Femur (tissue), 1 donor: ENCODE measurements around the gene SMTN.
"Not testable (repeated sequence)": the region's sequence is repeated elsewhere in the genome, so short reads cannot be mapped to it uniquely, and the experiment has no call there.

ENCODE experiments used
- DNase-seq: peaks from one replicate; pipeline ENCODE4 v3.0.0-alpha.2; 2017

The SMTN gene

DNA sequence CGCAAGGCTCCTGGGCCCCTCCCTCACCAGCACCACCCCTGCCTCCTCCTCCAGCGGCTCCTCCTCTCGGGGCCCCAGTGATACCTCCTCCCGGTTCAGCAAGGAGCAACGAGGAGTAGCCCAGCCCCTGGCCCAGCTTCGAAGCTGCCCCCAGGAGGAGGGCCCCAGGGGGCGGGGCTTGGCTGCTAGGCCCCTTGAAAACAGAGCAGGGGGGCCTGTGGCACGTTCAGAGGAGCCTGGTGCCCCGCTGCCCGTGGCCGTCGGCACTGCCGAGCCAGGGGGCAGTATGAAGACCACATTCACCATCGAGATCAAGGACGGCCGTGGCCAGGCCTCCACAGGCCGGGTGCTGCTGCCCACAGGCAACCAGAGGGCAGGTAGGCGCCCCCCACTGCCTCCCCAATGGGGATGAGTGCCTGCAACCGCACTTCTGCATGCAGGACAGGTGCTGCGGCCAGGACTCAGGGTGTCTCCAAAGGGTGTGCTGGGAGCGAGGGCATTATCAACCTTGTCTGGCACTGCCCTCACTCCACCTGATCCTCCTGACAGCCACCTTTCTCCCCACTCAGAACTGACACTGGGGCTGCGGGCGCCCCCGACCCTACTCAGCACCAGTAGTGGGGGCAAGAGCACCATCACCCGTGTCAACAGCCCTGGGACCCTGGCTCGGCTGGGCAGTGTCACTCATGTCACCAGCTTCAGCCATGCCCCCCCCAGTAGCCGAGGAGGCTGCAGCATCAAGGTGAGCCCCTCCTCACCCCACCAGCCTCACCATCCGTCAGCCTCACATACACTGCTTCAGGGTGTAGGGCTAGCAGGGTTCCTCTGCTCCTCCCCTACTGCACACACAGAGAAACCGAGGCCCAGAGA is 10.2 kb downstream of the SMTN start:
- DNase-seq: peak; percentile 34

DNA sequence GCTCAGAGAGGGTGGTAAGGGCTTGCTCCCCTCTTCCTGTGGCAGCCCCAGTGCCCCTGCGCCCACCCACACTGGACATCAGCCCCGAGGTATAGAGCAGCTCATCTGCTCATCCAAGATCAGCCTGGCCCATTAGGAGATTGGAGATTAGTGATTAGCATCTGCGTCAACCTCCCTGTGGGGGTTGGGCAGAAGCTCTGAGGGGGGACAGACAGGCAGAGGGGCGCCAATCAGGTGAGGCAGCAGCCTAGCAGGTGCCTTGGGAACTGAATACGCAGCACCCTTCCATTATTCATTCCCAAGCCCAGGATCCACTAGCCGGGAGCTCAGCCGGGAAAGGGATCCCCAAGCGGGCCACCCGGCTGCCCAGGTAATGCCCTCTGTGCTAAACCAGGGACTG is 11.0 kb downstream of the SMTN start:
- DNase-seq: no peak

DNA sequence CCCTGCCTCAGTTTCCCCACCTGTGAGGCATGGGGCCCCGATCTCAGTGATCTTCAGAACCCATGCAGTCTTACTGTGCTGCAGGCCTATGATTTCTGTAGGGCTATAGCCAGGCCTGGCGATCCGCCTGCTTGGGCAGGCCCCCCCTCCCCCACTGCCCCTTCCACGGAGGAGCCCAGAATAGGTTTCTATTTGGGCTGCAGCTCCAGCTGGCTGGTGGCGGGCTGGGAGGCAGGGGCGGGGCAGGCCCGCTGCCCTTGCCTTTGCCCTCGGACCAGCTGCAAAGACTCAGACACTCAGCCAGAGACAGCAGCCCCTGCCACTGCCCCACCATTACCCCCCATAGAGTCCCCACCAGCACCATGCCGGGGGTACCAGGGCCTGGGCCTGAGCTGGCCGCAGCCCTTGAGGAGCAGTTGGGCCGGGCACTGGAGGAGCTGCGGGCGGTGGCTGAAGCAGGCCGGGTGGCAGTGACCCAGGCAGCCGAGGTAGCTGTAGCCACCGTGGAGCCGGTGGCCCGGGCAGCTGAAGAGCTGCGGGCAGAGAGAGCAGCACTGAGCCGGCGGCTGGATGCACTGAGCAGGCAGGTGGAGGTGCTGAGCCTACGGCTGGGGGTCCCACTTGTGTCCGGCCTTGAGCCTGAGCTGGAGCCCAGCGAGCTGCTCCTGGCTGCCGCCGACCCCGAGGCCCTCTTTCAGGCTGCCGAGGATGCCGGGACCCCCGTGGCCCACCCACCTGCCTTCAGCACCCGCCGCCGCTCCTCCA is 12.2 kb downstream of the SMTN start:
- peak; percentile 80 for DNase-seq

DNA sequence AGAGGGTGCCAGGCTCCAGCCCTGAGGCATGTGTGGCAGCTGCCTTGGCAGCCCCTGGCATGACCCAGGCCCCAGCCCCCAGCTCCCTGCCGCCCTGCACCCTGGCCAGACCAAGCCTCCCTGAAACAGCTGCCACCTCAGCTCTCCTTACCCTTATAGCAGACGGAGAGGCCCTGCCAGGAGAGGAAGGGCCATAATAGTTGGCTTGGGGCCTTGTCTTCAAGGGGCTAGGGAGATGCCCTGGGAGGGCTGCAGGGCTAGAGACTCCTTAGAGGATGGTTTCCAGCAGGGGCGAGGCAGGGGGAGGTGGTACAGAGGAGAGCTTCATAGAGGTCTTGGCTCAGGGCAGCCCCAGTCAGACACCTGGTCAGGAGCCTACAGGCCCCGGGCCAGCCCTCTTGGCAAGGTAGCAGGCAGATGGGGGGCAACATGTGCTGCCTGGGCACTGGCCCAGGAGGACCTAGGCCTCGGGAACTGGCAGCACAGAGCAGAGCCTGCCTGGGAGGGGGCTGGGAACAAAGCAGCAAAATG is 13.0 kb downstream of the SMTN start:
- DNase-seq: peak; percentile 65

DNA sequence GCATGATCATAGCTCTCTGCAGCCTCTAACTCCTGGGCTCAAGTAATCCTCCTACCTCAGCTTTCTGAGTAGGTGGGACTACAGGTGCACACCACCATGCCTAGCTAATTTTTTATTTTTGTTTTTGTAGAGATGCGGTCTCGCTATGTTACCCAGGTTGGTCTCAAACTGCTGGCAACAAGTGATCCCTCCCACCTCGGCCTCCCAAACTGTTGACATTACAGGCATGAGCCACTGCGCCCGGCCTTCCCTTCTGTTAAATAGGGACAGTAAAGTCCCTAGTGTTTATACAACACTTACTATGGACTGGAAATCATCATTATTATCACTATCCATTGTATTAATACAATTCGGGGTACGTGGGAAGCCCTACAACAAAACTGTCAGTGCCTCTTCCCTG is 13.6 kb downstream of the SMTN start:
- DNase-seq: no peak

DNA sequence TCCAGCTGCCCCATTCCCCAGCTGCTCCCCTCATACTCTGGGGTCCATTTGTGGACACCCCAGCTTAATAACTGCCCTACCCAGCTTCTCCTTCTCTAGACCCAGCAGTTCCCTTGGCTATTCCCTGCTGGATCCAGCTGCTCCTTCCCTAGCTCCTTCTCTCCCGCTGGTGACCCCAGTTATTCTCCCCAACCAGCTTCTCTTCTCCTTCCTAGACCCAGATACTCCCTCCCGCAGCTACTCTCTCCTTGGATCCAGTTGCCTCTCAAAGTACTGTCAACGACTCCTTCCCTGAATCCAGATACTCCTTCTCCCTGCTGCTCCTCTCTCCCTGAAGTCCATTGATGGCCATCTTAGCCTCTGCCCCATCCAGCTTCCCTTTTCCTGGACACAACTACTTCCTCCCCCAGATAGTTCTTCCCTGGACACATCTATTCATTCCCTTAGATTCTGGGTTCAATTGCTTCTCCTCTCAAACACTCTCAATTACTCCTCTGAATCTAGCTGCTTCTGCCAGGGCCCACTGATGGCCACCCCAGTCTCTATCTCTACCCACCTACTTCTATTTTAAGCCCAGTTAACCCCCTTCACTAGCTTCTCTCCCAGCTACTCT is 14.6 kb downstream of the SMTN start:
- no peak for DNase-seq

DNA sequence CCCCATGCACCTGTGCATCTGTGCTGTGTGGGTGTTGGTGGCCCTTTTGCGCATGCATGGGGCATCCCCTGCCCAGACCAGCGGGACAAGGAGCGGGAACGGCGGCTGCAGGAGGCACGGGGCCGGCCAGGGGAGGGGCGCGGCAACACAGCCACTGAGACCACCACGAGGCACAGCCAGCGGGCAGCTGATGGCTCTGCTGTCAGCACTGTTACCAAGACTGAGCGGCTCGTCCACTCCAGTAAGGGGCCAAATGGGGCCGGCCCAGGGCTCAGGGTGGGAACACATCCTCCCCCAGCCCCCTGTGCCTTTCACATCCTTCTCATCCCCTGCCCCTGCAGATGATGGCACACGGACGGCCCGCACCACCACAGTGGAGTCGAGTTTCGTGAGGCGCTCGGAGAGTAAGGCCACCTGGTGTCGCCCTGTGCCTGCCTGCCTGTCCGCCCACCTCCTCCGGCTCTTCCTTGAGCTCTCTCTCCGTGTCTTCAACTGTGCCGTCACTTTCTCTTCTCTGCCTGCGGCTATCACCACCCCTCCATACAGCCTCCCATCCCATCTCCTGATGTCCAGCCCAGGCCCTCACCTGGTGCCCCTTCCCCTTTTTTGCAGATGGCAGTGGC is 15.7 kb downstream of the SMTN start:
- DNase-seq: peak; percentile 19

DNA sequence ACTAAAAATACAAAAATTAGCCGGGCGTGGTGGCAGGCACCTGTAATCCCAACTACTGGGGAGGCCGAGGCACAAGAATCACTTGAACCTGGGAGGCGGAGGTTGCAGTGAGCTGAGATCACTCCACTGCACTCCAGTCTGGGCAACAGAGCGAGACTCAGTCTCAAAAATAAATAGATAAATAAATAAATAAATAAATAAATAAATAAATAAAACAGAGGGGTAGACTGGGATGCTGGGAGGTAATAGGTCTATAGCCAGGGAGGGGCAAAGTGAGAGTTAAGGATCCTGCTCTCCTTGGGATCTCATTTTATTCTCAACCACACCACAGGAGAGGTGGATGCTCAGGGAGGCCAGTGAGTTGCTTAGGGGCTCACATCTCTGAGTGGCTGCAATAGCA is 16.4 kb downstream of the SMTN start:
- DNase-seq: not testable (repeated sequence)

DNA sequence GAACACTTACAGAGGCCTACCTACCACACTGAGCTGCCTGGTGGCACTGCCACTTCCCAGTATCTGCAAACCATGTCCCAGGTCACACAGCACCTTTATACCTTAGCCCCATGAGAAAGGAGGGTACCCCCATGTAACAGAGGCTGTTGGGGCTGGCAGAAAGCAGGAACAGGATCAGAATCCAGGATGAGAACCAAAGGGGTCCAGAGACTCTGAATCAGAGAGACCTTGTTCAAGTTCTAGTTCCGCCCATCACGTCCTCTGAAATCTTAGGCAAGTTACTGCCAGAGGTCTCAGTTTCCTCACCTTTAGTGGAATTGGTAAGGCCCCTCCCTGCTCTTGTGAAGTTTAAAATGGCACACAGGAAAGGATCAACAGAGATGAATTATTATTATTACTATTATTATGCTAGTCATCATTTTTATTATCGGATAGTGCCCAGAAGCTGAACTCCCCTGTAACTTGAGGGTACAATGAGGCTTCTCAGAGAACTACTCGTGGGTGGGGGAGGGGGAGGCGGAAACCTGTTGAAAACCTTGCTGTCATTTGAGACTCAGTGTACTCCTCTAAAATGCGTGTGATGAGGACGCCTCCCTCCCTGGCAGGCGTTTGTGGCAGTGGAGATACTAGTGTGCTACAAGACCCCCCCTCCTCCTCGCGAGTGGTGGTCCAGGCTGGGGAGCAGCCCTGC is 17.0 kb downstream of the SMTN start:
- DNase-seq: no peak

DNA sequence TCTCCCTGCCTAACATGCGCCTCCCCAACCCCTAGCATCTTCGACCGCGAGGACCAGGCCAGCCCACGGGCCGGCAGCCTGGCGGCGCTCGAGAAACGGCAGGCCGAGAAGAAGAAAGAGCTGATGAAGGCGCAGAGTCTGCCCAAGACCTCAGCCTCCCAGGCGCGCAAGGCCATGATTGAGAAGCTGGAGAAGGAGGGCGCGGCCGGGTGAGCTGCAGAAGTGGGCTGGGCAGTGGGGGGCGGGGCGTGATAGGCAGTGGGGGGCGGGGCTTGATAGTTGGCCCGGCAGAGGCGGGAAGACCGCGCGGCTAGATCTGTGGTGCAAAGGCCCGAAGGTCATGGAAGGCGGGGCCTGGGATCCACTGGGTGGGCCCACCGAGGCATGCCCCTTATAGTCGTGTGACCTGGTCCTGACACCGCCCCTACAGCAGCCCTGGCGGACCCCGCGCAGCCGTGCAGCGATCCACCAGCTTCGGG is 17.6 kb downstream of the SMTN start:
- peak; percentile 57 for DNase-seq

DNA sequence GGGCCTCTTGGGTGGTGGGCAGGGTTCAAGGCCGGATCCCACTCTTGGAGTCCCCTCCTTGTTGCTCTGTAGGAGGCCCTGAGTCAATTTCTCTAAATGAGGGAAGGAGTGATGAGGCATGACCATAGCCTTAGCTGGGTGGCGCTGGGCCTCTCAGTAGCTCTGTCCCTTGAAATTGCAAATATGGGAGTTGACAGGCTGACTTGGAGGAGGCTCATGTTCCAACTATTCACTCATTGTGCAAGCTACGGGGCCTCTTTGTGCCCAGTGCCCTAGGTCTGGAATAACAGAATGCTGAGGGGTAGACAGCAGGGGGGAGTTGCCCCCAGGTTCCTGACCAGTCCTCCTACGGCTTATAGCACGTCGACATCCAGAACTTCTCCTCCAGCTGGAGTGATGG is 18.3 kb downstream of the SMTN start:
- no peak for DNase-seq

DNA sequence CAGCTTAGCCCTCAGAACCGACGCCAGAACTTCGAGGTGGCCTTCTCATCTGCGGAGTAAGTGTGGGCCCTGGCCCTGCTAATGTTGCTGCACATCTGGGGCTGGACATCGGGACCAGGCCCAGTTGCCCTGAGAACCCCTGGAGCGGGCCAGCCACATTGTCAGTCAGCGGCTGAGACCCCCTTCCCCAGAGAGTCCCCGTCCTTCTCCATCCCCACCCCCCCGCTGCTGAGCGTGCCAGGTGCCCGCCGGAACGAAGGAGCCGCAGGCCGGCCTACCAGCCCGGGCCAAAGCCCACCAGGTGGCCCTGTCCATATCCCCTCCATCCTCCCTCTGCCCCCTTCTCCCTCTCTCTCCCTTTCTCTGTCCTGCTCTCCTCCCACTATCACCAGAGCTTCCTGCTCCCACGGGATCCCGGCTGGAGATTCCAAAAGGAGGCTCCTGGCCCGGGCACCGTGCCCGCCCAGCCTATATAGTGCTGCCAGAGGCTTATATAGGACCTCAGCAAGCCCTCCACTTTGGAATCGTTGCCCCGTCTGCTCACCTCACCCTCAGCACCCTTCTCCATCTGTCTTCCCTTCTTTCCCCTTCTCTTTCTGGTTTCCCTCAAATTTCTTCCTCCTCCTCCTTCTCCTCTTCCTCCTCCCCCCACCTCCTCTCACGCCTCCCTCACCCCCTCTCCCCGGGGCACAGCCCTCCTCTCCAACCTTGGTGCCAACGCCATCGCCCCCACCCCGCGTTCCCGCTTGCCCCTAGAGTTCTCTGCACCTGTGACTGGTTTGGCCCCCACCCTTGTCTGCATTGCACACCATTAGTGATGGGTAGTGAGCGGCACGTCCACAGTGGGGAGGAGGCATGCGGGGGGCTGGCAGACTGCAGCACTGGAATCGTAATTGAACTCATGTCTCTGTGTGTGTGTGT is 19.0 kb downstream of the SMTN start:
- peak; percentile 24 for DNase-seq

DNA sequence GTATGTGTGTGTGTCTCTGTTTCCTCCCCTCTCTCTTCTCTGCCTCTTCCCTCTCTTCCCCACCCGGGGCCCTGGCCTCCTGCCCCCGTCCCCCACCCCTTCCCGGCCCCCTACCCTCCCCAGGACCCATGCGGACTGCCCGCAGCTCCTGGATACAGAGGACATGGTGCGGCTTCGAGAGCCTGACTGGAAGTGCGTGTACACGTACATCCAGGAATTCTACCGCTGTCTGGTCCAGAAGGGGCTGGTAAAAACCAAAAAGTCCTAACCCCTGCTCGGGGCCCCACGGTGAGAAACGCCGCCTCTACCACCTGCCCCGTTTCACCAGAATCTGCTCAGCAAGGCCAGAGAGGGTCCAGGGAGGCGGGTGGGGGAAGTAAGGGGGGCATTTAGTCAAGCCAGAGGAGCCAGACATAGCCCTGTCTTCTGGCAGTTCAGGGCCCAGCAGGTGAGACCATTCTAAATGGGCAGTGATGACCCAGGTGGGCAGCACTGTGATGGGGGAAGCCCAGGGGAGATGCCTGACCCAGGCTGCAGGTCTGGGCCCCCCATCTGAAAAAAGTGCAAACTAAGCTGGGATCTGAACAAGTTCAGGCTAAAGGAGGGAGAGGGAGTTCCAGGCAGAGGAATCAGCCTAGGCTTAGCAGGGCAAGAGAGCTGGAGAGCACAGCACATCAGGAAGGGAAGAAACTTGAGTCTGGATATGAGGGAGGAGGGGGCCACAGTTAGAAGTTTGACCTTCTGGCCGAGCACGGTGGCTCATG is 19.8 kb downstream of the SMTN start:
- DNase-seq: no peak

DNA sequence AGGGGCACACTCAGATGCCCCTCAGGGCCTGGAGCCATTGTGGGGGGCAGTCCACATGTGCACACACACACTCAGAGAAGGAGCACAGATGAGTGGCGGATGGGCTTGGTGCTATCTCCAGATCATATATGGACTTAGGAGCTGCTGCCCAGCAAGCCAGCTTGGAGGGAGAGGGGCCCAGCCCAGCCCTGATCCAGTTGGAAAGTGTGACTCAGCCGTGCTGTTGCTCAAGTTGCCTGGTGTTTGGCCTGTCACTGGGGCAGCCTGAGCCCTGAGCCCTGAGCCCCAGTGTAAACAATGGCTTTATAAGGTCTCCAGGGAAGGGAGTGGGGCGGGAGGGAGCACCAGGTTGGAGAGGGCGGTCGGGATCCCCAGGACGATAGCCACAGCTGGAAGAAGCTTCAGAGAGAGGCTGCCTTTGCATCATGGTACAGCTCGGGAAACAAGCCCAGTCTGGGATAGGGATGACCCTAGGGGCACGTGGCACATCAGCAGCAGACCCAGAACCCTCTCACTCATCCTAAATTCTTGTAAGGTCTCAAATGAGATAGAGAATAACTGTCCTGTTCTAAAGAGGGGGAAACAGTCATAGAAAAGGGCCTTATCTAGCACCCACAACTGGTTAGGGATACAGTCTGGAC is 21.4 kb downstream of the SMTN start:
- DNase-seq: peak; percentile 51

DNA sequence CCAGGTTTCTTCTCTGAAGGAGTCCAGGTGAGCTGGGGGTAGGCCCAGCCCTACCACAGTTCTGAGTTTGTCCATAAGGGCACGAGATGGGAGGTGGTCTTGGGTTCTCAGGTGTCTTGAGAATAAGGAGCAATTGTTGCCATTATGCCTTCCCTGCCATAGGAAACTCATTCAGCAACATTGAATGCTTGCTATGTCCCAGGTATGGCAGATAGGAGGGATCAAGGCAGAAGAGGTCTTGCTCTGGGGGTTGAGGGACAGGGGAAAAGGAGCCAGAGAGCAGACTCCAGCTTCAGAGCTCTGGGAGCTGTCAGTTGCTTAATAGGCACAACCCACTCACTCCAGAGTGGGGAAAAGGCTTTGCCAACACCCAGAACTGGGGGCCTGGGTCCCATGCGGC is 22.0 kb downstream of the SMTN start:
- DNase-seq: no peak

DNA sequence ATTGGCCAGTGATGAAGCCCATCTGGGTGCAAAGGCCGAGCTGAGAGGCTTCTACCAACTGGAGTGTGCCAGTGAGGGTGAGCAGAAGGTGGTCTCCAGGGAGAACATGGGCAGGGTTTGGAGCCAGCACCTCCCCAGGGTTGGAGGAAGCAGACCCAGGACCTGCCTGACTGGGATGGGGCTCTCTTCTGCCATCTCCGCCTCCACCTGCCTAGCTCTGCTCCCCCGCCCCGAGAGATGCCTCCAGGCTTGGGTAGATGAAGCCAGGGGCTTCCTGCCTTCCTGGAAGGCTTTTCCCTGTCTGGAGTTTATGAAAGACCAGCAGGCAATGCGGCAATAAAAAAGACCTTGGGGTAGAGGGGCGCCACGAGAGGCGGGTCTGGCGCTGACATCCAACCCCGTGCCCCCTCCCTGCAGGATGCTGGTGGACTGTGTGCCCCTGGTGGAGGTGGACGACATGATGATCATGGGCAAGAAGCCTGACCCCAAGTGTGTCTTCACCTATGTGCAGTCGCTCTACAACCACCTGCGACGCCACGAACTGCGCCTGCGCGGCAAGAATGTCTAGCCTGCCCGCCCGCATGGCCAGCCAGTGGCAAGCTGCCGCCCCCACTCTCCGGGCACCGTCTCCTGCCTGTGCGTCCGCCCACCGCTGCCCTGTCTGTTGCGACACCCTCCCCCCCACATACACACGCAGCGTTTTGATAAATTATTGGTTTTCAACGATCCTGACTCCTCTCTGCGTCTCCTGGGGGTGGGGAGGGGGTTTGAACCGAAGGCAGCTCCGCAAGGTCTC is 23.0 kb downstream of the SMTN start:
- peak; percentile 46 for DNase-seq

DNA sequence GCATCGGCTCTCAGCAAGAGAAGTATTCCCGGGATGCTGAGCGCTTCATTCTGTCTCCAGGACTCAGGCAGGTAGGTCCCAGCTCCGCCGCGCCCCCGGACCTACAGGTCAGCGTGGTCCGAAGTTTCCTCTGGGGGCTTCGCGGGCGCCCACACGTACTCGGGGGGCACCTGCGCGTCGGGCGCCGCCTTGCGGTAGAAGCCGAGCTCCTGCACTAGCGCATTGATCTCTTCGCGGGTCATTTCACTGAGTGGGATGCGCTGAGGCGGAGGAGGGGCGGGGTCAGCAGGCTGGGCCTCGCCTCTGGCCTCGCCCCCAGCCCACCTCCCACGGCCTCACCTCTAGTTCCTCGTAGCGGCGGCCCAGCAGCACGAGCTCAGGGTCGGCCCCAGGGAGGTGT is 23.8 kb downstream of the SMTN start:
- peak; percentile 48 for DNase-seq

DNA sequence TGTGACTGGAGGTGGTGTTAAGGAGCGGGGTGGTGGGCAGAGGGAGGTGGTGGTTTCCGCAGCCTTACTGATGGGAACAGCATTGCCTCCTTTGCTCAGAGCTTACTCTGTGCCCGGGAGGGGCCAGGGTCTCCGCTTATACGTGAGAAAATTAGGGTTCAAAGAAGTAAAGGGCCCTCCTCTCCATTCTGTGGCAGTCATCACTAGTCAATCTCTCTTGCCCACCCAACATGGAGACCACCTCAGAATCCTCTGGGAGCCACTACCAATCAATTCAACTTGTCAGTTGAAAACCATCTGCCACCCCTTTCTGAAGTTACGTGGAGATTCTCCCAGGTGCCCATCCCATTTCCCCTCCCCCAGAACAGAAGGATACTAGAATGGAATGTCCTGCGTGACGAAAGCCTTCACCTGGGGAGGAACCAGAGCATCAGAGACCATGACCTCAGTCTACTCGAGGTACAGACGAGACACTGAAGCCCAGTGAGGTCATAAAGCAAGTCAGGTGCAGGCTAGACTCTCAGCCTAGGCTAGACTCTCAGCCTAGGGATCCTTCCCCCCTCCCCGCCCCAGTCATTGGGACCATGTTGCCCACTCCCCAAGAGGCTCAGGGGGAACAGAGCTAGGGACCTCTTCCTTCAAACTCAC is 24.3 kb downstream of the SMTN start:
- no peak for DNase-seq
